Activated CD8-positive, alpha-beta memory T cell treated with anti-CD3 and anti-CD28 coated beads for 48 hours (primary cell): ENCODE results near the gene VPS33B.

ENCODE experiments used
- DNase-seq, 3 experiments: peaks; one replicate each; pipeline ENCODE4 v3.0.0-alpha.2; 2020; ENCODE audit warnings: low read depth in 2 of 3, low spot score in 2 of 3

VPS33B gene

GRCh38 chr15:90986790-90987507 is 35.4 kb downstream of the VPS33B start:
- no peak for DNase-seq

DNA sequence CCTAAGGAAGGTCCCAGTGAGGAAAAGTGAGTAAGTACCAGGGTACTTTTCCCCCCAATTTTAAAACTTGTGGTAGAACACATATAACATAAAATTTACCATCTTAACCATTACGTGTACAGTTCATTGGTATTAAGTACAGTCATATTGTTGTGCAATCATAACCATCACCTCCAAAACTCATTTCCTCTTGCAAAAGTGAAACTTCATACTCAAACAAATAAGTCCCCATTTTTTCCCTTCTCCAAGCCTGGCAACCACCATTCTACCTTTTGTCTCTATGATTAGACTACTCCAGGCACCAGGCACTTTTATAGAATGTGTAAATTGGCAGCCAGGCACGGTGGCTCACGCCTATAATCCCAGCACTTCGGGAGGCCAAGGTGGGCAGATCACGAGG is 40.3 kb downstream of the VPS33B start:
- no peak for DNase-seq

- DNase-seq: no peak
Observed at GRCh38 chr15:90981681-90982080, 40.7 kb downstream of the VPS33B start.

- DNase-seq: no peak
Observed at GRCh38 chr15:90979582-90979981, 42.8 kb downstream of the VPS33B start.

- no peak for DNase-seq
Observed at GRCh38 chr15:90974216-90974615, 48.2 kb downstream of the VPS33B start.

DNA sequence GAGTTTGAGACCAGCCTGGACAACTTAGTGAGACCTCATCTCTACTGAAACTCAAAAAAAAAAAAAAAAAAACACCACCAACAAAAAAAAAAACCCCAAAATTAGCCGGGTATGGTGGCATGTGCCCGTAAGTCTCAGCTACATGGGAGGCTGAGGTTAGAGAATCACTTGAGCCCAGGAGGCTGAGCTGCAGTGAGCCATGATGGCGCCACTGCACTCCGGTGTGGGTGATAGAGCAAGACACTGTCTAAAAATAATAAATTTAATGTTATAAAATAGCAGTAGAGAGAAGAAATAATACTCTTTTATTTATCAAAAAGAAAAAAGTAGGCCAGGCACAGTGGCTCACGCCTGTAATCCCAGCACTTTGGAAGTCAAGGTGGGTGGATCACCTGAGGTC is 50.3 kb downstream of the VPS33B start:
- no peak for DNase-seq

GRCh38 chr15:90970274-90970673 is 52.1 kb downstream of the VPS33B start:
- DNase-seq: no peak

DNA sequence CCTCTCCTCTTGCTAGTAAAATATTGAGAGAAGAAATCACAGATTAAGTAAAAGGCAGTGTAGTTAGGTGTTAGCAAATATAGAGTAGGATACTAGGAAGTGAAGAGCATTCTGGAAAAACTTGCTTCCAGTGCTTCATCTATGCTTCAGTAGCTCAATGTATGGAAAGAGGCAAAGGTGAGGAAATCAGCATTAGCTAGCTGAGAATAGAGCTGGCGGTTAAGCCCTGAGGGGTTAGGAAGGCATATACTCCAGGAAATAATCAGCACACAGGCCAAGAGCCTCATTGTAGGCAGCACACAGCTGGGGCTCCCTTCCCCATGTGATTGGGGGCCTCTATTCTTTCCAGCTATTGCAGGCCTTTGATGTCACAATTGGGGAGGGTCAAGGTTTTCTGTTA is 54.0 kb downstream of the VPS33B start:
- no peak for DNase-seq

GRCh38 chr15:90967206-90967605 is 55.2 kb downstream of the VPS33B start:
- DNase-seq: no peak

- no peak for DNase-seq
Observed at GRCh38 chr15:90966262-90966661, 56.1 kb downstream of the VPS33B start.

- DNase-seq: no peak
Observed at GRCh38 chr15:90962021-90962420, 60.4 kb downstream of the VPS33B start.

DNA sequence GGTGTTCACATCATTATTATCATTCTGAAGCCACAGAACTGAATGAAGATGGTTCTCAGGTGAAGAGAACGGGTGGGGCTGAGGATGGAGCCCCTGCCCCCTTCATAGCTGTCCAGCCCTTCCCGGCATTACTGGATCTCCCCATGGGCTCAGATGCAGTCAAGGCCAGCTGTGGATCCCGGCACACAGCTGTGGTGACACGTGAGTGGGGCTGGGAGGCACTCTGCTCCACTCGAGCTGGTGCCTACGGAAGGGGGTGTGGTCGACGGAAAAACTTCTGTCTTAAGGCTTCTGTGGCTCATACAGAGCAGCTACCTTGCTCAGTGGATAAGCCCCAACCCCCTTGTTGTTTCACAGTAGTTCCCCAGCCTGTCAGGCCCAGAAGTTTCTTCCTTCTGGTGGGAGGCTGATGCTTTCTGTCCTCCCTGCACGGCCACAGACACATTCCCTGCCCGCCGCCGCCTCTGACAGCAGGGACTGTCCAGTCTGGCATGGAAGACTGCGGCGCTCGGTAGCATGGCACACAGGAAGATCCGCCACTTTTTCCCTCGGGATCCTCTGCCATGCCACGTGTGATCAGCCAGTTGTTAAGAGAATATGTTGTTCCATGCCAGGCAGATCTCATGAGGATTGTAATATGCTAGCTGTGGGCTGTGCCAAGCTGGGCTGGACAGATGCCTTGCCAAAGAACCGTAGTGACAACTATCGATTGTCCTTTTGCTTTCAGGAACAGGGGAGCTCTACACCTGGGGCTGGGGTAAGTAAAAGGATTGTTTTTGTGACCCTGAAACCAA is 61.9 kb downstream of the VPS33B start:
- no peak for DNase-seq

DNA sequence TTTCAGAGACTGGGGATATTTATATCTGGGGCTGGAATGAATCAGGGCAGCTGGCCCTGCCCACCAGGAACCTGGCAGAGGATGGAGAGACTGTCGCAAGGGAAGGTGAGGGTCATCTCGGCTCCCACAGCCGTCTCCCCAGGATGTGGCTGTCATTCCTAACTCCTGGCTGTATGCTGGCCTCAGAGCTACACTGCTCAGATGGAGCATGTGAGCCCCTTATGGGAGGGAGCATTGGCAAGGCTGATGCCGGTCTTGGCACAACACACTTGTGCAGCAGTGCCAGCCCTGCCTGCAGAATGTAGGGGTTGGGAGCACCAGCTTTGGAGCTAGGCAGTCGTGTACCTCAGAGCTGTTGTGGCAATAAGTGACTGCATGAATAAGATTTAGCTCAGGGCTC is 62.5 kb downstream of the VPS33B start:
- no peak for DNase-seq

GRCh38 chr15:90959028-90959595 is 63.3 kb downstream of the VPS33B start:
- no peak for DNase-seq

DNA sequence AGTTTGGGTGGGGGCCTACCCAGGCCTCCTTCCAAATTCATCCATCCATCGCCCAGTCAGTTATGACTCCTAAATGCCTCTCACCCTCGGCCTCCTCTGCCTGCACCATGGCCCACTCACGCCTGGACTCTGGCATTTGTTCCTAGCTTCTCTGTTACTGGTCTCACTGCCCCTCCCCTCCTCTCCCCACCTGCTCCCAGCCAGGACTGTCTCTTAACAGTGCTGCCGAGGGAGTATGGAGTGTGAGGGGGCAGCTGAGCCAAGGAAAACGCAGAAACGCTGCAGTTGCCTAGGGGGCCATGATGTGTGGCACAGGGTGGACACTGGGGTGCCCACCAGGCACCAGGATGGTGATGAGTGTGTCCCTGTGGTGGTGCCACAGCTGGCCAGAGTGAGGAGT is 64.6 kb downstream of the VPS33B start:
- no peak for DNase-seq

DNA sequence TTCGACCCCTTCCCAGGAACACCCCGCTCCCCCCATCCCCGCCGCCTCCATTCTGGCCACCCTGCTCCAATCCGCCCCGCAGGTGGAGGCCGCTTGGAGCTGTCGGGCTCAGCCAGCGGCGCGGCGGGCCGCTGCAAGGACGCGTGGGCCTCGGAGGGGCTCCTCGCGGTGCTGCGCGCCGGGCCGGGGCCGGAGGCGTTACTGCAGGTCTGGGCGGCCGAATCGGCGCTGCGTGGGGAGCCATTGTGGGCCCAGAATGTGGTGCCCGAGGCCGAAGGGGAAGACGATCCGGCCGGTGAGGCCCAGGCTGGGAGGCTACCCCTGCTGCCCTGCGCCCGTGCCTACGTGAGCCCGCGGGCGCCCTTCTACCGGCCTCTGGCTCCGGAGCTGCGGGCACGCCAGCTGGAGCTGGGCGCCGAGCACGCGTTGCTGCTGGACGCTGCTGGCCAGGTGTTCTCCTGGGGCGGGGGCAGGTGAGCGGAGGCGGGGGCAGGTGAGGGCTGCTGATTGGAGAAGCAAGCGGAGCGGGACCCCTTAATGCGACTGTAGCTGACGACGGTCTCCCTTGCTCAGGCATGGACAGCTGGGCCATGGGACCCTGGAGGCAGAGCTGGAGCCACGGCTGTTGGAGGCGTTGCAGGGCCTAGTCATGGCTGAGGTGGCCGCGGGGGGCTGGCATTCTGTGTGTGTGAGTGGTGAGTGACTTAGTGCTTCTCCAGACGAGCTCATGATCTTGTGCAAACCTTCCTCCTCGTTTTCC is 65.2 kb downstream of the VPS33B start:
- DNase-seq: no peak

DNA sequence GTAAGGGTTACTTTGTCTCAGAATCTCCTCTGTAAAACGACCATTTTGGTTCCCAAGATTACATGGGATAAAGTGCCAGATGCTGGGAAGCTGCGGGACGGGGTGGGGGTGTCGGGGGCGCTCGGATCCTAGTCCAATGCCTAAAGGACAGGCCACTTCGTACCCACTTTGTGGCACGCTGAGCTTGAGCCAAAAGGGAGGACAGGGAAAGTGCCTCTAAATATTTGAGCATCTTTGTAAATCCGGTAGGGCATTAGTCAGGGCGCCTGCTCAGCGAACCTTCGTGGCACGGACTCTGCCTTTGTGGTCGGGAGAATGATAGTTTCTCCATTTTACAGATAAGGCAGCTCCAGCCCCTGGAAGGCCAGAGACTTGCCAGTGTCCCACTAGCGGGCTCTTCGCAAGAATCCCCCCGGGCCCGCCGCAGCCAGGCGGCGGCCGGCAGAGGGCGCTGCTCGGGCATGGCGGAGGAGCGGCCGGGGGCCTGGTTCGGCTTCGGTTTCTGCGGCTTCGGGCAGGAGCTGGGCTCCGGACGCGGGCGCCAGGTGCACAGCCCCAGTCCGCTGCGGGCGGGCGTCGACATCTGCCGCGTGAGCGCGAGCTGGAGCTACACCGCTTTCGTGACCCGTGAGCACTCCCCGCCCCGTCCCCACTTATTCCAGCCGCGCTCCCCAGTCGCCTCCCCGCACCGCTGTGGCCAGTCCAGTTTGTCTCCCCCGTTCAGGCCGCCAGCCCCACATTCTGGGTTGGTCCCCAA is 65.9 kb downstream of the VPS33B start:
- peak; percentile 44 to 60 (median 57) for DNase-seq

- no peak for DNase-seq
Observed at GRCh38 chr15:90955624-90956273, 66.6 kb downstream of the VPS33B start.

DNA sequence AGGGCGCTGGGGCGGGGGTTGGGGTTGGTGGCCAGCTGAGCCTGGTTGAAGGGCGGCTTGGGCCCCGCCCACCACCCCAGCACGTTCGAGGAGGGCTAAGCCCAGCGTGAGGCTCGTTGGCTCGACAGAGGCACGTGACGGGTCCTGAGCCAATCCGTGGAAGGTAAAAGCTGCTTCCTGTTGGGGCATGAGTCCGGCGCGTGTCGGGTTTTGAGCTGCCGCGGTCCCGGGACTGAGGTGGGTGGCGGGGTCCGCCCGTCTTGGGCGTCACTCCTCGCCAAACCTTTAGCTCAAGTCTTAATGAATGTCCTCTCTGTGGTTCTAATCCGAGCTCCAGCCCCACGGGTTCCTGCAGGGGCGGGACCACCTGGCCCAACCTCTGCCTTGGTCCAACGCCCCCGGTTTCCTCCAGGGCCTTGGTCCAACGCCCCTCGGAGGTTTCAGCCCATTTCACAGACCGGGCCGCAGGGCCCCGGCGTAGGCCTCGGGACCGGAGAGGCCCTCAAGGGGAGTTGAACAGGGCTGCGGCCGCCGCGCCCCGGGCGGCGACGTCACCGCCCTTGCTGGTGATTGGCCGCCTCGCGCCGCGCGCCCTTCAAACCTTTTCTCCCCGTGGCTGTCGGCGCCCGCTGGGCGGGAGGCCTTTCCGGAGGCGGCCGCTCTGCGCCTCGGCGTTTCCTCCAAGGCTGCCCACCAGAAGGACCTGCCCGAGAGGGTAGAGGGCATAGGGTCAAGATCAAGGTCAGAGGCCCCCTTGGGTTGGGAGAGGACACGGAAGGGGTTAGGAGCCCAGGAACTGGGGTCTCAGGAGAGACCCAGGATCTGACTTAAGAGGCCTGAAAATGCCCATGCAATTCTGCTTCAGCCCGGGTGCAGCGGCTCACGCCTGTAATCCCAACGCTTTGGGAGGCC is 67.4 kb downstream of the VPS33B start, which contains the start of gene RCCD1:
RCCD1 (plus strand) TSS at position 173 of the 912 bp plus-strand sequence. CDS start 1,851 bp downstream, outside the sequence.
- DNase-seq: peak; percentile 72 to 81 (median 80)
